Measurements from ENCODE around the gene RUFY4.
"Not testable (repeated sequence)": the region's sequence is repeated elsewhere in the genome, so short reads cannot be mapped to it uniquely, and the experiment has no call there.

The RUFY4 gene

GRCh38 chr2:218031771-218032257 lies 37.2 kb upstream of the RUFY4 start:
- H3K27ac ChIP-seq (ENCODE audit: insufficient read depth in 1 of 2, low read depth in 1 of 2, low read length in 2 of 2, poor library complexity in 1 of 2, severe bottlenecking in 2 of 2): no peak overlapping the region
- H3K36me3 ChIP-seq (ENCODE audit: control insufficient read depth in 4 of 4, insufficient read depth in 4 of 4, low read length in 3 of 4): no peaks in the 10 kb centered on the region
- DNase-seq: no peak
- H3K9me3 ChIP-seq (ENCODE audit: control extremely low read depth in 1 of 5, control insufficient read depth in 4 of 5, insufficient read depth in 2 of 5, low read depth in 1 of 5, low read length in 4 of 5): no peaks in the 10 kb centered on the region
- peaks cover 0 to 1% (median 0%) of the 10 kb centered on the region in 5 experiments for H3K27me3 ChIP-seq (replicated peaks in 2 of 5; ENCODE audit: control insufficient read depth in 4 of 5, insufficient read depth in 5 of 5, low read length in 4 of 5)
- H3K4me3 ChIP-seq (ENCODE audit: control insufficient read depth in 1 of 7, extremely low read depth in 1 of 7, insufficient read depth in 4 of 7, low read depth in 2 of 7, low read length in 6 of 7): no peak overlapping the region
- CTCF ChIA-PET: interaction anchor here (1.3 to 2.0 kb wide), 4 partner anchors 12 to 246 kb away, joined by 3 to 11 read pairs (median 8); no protein-coding TSS in a partner anchor
- POLR2A ChIA-PET: no interaction called here
- 100% methylated on average over 5 of the region's 7 CpGs for WGBS (ENCODE audit: insufficient coverage)
- peaks cover 0 to 15% (median 13%) of the 10 kb centered on the region in 4 experiments for H3K4me1 ChIP-seq (ENCODE audit: control extremely low read depth in 1 of 4, control insufficient read depth in 4 of 4, insufficient read depth in 4 of 4, low read length in 3 of 4)

DNA sequence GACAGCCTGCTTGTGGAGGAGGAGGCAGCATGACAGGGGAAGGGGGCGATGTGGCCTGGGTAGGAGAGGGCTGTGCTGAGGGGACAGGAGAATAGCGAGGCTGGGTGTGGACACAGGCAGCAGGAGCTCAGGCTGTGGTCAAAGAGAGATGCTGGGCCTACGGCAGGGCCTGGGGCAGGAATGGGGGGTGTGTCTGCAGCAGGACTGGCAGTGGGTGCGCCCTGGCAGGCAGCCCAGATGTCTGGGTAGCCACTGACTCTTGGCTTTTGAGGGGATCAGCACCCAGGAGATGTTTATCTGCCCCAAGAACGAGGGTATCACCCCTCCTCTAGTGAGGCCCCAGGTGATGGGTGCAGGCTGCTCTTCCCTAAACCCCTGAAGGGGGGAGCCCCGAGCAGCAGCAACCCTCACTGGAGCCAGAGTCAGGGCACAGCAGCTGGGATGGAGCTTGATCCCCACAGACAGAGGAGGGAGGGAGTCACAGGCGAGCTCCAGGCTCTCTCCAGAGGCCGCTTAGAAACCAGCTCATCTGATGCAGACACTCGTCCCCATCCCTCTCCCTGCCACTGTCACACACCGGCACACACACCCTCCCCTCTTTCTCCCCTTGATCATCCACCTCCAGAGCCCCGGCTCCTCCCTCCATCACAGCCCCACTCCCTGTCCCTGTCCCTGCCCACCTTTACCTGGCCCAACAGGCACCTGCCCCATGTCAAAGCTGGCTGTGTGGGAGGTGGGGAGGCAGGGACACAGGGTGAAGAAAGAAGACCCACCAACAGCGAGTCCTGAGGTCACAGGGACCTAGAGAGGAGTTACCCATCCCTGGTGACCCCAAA lies 36.5 kb upstream of the RUFY4 start:
- peaks cover 0 to 1% (median 0%) of the 10 kb centered on the region in 5 experiments for H3K27me3 ChIP-seq (replicated peaks in 2 of 5; ENCODE audit: control insufficient read depth in 4 of 5, insufficient read depth in 5 of 5, low read length in 4 of 5)
- no peak for DNase-seq
- H3K27ac ChIP-seq (ENCODE audit: insufficient read depth in 1 of 2, low read depth in 1 of 2, low read length in 2 of 2, poor library complexity in 1 of 2, severe bottlenecking in 2 of 2): no peak overlapping the region
- peaks cover 0 to 15% (median 13%) of the 10 kb centered on the region in 4 experiments for H3K4me1 ChIP-seq (ENCODE audit: control extremely low read depth in 1 of 4, control insufficient read depth in 4 of 4, insufficient read depth in 4 of 4, low read length in 3 of 4)
- H3K9me3 ChIP-seq (ENCODE audit: control extremely low read depth in 1 of 5, control insufficient read depth in 4 of 5, insufficient read depth in 2 of 5, low read depth in 1 of 5, low read length in 4 of 5): no peaks in the 10 kb centered on the region
- CTCF ChIA-PET: interaction anchor here (1.2 to 2.1 kb wide), 11 partner anchors 8 to 247 kb away, joined by 3 to 11 read pairs (median 4); no protein-coding TSS in a partner anchor
- WGBS (ENCODE audit: insufficient coverage): 82% methylated on average over 8 of the region's 12 CpGs
- H3K4me3 ChIP-seq (ENCODE audit: control insufficient read depth in 1 of 7, extremely low read depth in 1 of 7, insufficient read depth in 4 of 7, low read depth in 2 of 7, low read length in 6 of 7): no peak overlapping the region
- POLR2A ChIA-PET: no interaction called here
- no peaks in the 10 kb centered on the region for H3K36me3 ChIP-seq (ENCODE audit: control insufficient read depth in 4 of 4, insufficient read depth in 4 of 4, low read length in 3 of 4)

DNA sequence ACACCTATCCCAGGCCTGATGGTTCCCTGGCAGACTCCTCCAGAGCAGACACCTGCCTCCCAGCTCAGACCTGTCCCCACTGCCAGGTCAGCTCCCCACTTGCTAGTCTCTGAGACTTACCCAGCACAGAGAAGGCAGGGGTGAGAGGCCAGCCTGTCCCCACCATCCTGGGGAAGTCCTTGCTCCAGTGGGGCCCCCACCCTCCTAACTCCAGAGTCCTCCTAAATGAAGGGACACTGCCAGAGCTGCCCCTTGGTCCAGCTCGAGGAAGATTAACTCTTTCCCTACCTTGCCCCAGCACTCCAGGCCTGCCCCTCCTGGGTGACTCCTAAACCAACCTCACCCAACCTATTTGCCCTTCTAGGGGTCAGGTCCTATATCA lies 35.9 kb upstream of the RUFY4 start:
- H3K4me3 ChIP-seq (ENCODE audit: control insufficient read depth in 1 of 7, extremely low read depth in 1 of 7, insufficient read depth in 4 of 7, low read depth in 2 of 7, low read length in 6 of 7): no peak overlapping the region
- WGBS (ENCODE audit: insufficient coverage): 100% methylated on average over 1 of the region's 1 CpG
- no peak overlapping the region for H3K27ac ChIP-seq (ENCODE audit: insufficient read depth in 1 of 2, low read depth in 1 of 2, low read length in 2 of 2, poor library complexity in 1 of 2, severe bottlenecking in 2 of 2)
- H3K27me3 ChIP-seq (replicated peaks in 2 of 5; ENCODE audit: control insufficient read depth in 4 of 5, insufficient read depth in 5 of 5, low read length in 4 of 5): peaks cover 0 to 1% (median 0%) of the 10 kb centered on the region in 5 experiments
- H3K36me3 ChIP-seq (ENCODE audit: control insufficient read depth in 4 of 4, insufficient read depth in 4 of 4, low read length in 3 of 4): no peaks in the 10 kb centered on the region
- H3K4me1 ChIP-seq (ENCODE audit: control extremely low read depth in 1 of 4, control insufficient read depth in 4 of 4, insufficient read depth in 4 of 4, low read length in 3 of 4): peaks cover 0 to 15% (median 13%) of the 10 kb centered on the region in 4 experiments
- ChIA-PET CTCF (interaction anchor here (1.2 to 2.1 kb wide), 11 partner anchors 9 to 248 kb away, joined by 3 to 11 read pairs (median 4); no protein-coding TSS in a partner anchor), POLR2A (no interaction called here)
- H3K9me3 ChIP-seq (ENCODE audit: control extremely low read depth in 1 of 5, control insufficient read depth in 4 of 5, insufficient read depth in 2 of 5, low read depth in 1 of 5, low read length in 4 of 5): no peaks in the 10 kb centered on the region
- no peak for DNase-seq

GRCh38 chr2:218033590-218034496 lies 35.2 kb upstream of the RUFY4 start:
- ChIA-PET POLR2A (interaction anchor here (0.5 kb wide), 1 partner anchor 12 kb away, joined by 4 read pairs; no protein-coding TSS in a partner anchor), CTCF (interaction anchor here (1.1 to 2.1 kb wide), 14 partner anchors 10 to 248 kb away, joined by 3 to 11 read pairs (median 5); no protein-coding TSS in a partner anchor)
- WGBS (ENCODE audit: insufficient coverage): 35% methylated on average over 41 of the region's 45 CpGs

GRCh38 chr2:218034497-218035213 lies 34.4 kb upstream of the RUFY4 start:
- DNase-seq: peak; percentile 65 to 89 (median 82)
- CTCF ChIA-PET: interaction anchor here (0.9 to 2.1 kb wide), 9 partner anchors 10 to 249 kb away, joined by 3 to 7 read pairs (median 4); no protein-coding TSS in a partner anchor
- H3K9me3 ChIP-seq (ENCODE audit: control extremely low read depth in 1 of 5, control insufficient read depth in 4 of 5, insufficient read depth in 2 of 5, low read depth in 1 of 5, low read length in 4 of 5); H3K36me3 ChIP-seq (ENCODE audit: control insufficient read depth in 4 of 4, insufficient read depth in 4 of 4, low read length in 3 of 4); POLR2A ChIA-PET; H3K27ac ChIP-seq (ENCODE audit: insufficient read depth in 1 of 2, low read depth in 1 of 2, low read length in 2 of 2, poor library complexity in 1 of 2, severe bottlenecking in 2 of 2); H3K27me3 ChIP-seq (replicated peaks in 2 of 5; ENCODE audit: control insufficient read depth in 4 of 5, insufficient read depth in 5 of 5, low read length in 4 of 5): not testable (repeated sequence)
- WGBS (ENCODE audit: insufficient coverage): 7% methylated on average over 9 of the region's 24 CpGs
- peak overlapping the region in 6 of 7 experiments; percentile 26 to 72 (median 56) for H3K4me3 ChIP-seq (ENCODE audit: control insufficient read depth in 1 of 7, extremely low read depth in 1 of 7, insufficient read depth in 4 of 7, low read depth in 2 of 7, low read length in 6 of 7)
- peaks cover 0 to 15% (median 13%) of the 10 kb centered on the region in 4 experiments for H3K4me1 ChIP-seq (ENCODE audit: control extremely low read depth in 1 of 4, control insufficient read depth in 4 of 4, insufficient read depth in 4 of 4, low read length in 3 of 4)

More at GRCh38 chr2:218033590-218034496, 35.2 kb upstream of the RUFY4 start:
- Histone ChIP-seq H3K27ac (ENCODE audit: insufficient read depth in 1 of 2, low read depth in 1 of 2, low read length in 2 of 2, poor library complexity in 1 of 2, severe bottlenecking in 2 of 2) (no peak overlapping the region), H3K36me3 (ENCODE audit: control insufficient read depth in 4 of 4, insufficient read depth in 4 of 4, low read length in 3 of 4) (no peaks in the 10 kb centered on the region), H3K27me3 (replicated peaks in 2 of 5; ENCODE audit: control insufficient read depth in 4 of 5, insufficient read depth in 5 of 5, low read length in 4 of 5) (peaks cover 0 to 1% (median 0%) of the 10 kb centered on the region in 5 experiments), H3K4me3 (ENCODE audit: control insufficient read depth in 1 of 7, extremely low read depth in 1 of 7, insufficient read depth in 4 of 7, low read depth in 2 of 7, low read length in 6 of 7) (peak overlapping the region in 5 of 7 experiments; percentile 42 to 72 (median 59)), H3K9me3 (ENCODE audit: control extremely low read depth in 1 of 5, control insufficient read depth in 4 of 5, insufficient read depth in 2 of 5, low read depth in 1 of 5, low read length in 4 of 5) (no peaks in the 10 kb centered on the region), H3K4me1 (ENCODE audit: control extremely low read depth in 1 of 4, control insufficient read depth in 4 of 4, insufficient read depth in 4 of 4, low read length in 3 of 4) (peaks cover 0 to 15% (median 13%) of the 10 kb centered on the region in 4 experiments)
- peak in 2 of 3 donors; percentile 35 to 46 for DNase-seq

GRCh38 chr2:218035463-218036100 lies 33.5 kb upstream of the RUFY4 start:
- CTCF ChIA-PET: interaction anchor here (1.0 to 2.1 kb wide), 10 partner anchors 23 to 250 kb away, joined by 3 to 7 read pairs (median 4); no protein-coding TSS in a partner anchor
- Histone ChIP-seq H3K9me3 (ENCODE audit: control extremely low read depth in 1 of 5, control insufficient read depth in 4 of 5, insufficient read depth in 2 of 5, low read depth in 1 of 5, low read length in 4 of 5) (no peaks in the 10 kb centered on the region), H3K4me1 (ENCODE audit: control extremely low read depth in 1 of 4, control insufficient read depth in 4 of 4, insufficient read depth in 4 of 4, low read length in 3 of 4) (peaks cover 0 to 15% (median 13%) of the 10 kb centered on the region in 4 experiments), H3K4me3 (ENCODE audit: control insufficient read depth in 1 of 7, extremely low read depth in 1 of 7, insufficient read depth in 4 of 7, low read depth in 2 of 7, low read length in 6 of 7) (no peak overlapping the region), H3K36me3 (ENCODE audit: control insufficient read depth in 4 of 4, insufficient read depth in 4 of 4, low read length in 3 of 4) (no peaks in the 10 kb centered on the region), H3K27ac (ENCODE audit: insufficient read depth in 1 of 2, low read depth in 1 of 2, low read length in 2 of 2, poor library complexity in 1 of 2, severe bottlenecking in 2 of 2) (no peak overlapping the region), H3K27me3 (replicated peaks in 2 of 5; ENCODE audit: control insufficient read depth in 4 of 5, insufficient read depth in 5 of 5, low read length in 4 of 5) (peaks cover 0 to 1% (median 0%) of the 10 kb centered on the region in 5 experiments)
- POLR2A ChIA-PET: no interaction called here
- WGBS (ENCODE audit: insufficient coverage): 89% methylated on average over 8 of the region's 12 CpGs
- DNase-seq: no peak

Measured in common myeloid progenitor, CD34-positive (primary cell).